K562 (cell line): ENCODE data around the gene WDR81. TPM values are rescaled to one million over a fixed set of nuclear protein-coding genes. Genes with fewer than 3 reads are reported as not detected.
"Not testable (repeated sequence)": the region's sequence is repeated elsewhere in the genome, so short reads cannot be mapped to it uniquely, and the experiment has no call there.

Source experiments
- ATAC-seq: fragments of 200-7000 bp; cut with Tn5 transposase; 3 replicates; pipeline ENCODE4 v1.9.1; 2020; ENCODE audit warnings: moderate library complexity
- BruUV-seq: library from RNA; stranded (reverse); fragments of 400-500 nt; replicated peaks from 2 replicates; lab custom pipeline; 2021; lab: Mats Ljungman, UMichigan
- CTCF ChIA-PET: fragments of 300-600 bp; formaldehyde crosslinking; extraction: SDS; loops from one replicate; lab custom pipeline; 2021; ENCODE audit warnings: low intra/inter-chr PET ratio; lab: Yijun Ruan, JAX
- POLR2A ChIA-PET: fragments of 300-600, 350-650 bp; sonication (Branson Sonifier 250); formaldehyde crosslinking; extraction: SDS; loops from one replicate; lab custom pipeline; 2021; ENCODE audit warnings: antibody characterized with exemption, inconsistent platforms; lab: Yijun Ruan, JAX
- DNase-seq, 4 experiments: peaks; one replicate each; pipeline versions ENCODE4 v3.0.0 to v3.0.0-alpha.2; 2011 to 2018; ENCODE audit warnings: low spot score in 3 of 4, mixed read lengths in 3 of 4; ENCODE audit errors: extremely low read depth in 1 of 4
- FAIRE-seq: peaks from 2 replicates; lab custom pipeline; 2011; peaks lifted over from hg19 to GRCh38; lab: Jason Lieb, UNC
- H2AFZ ChIP-seq: 2 replicates; pipeline ENCODE4 v1.6.0; 2011; ENCODE audit warnings: low read depth, low read length, control low read depth, inconsistent platforms
- H3K27ac ChIP-seq: fragments of 200-600 bp; 3 replicates; pipeline ENCODE4 v1.8.0; 2011; ENCODE audit warnings: low read depth, mild to moderate bottlenecking, control low read depth, inconsistent platforms, low read length, moderate library complexity, mixed read lengths; ENCODE audit errors: extremely low read depth
- H3K27me3 ChIP-seq, 2 experiments: fragments of 300-600 bp in 1 of 2; 2 replicates in 1 of 2; 3 replicates in 1 of 2; pipeline versions ENCODE4 v1.6.0 to v1.8.0; 2011; ENCODE audit warnings: inconsistent platforms in 2 of 2, low read length in 2 of 2, mild to moderate bottlenecking in 1 of 2, mixed read lengths in 1 of 2, moderate library complexity in 1 of 2; ENCODE audit not compliant: control insufficient read depth in 2 of 2, insufficient read depth in 2 of 2
- H3K36me3 ChIP-seq: fragments of 300-600 bp; 3 replicates; pipeline ENCODE4 v1.8.0; 2011; ENCODE audit warnings: mild to moderate bottlenecking, low read length, inconsistent platforms; ENCODE audit not compliant: control insufficient read depth, insufficient read depth
- H3K4me1 ChIP-seq, 2 experiments: fragments of 200-600 bp in 1 of 2; replicated peaks in 1 of 2; 2 replicates in 1 of 2; 3 replicates in 1 of 2; pipeline versions ENCODE4 v1.5.1 to v1.8.0; 2011; ENCODE audit warnings: inconsistent platforms in 2 of 2, low read length in 2 of 2, mild to moderate bottlenecking in 1 of 2, mixed read lengths in 1 of 2, moderate library complexity in 1 of 2; ENCODE audit not compliant: control insufficient read depth in 2 of 2, insufficient read depth in 2 of 2
- H3K4me2 ChIP-seq: 2 replicates; pipeline ENCODE4 v1.6.1; 2011; ENCODE audit warnings: low read length, control low read depth, inconsistent platforms, mixed read lengths; ENCODE audit not compliant: insufficient read depth
- H3K4me3 ChIP-seq: fragments of 200-600 bp; sonication (generic), shearing (Covaris generic); 2 replicates; pipeline ENCODE4 v1.5.1; 2016; ENCODE audit warnings: control low read depth, inconsistent platforms
- H3K79me2 ChIP-seq: fragments of 200-600 bp; 3 replicates; pipeline ENCODE4 v1.8.0; 2011; ENCODE audit warnings: low read length, inconsistent platforms; ENCODE audit not compliant: control insufficient read depth, insufficient read depth
- H3K9ac ChIP-seq, 2 experiments: 2 replicates each; pipeline versions ENCODE4 v1.6.0 to v1.6.1; 2011; ENCODE audit warnings: low read depth in 2 of 2, low read length in 2 of 2, control low read depth in 1 of 2, inconsistent platforms in 1 of 2, mild to moderate bottlenecking in 1 of 2, mixed read lengths in 1 of 2; ENCODE audit not compliant: insufficient read depth in 1 of 2
- H3K9me1 ChIP-seq: one replicate; pipeline ENCODE4 v1.6.0; 2011; ENCODE audit warnings: inconsistent platforms, mild to moderate bottlenecking, low read length, moderate library complexity; ENCODE audit not compliant: control insufficient read depth, insufficient read depth
- H3K9me3 ChIP-seq: replicated peaks from 2 replicates; pipeline ENCODE4 v1.5.1; 2011; ENCODE audit warnings: low read depth, low read length, inconsistent platforms; ENCODE audit not compliant: control insufficient read depth, insufficient read depth
- H4K20me1 ChIP-seq: replicated peaks from 2 replicates; pipeline ENCODE4 v1.6.1; 2011; ENCODE audit warnings: low read length, inconsistent platforms, mixed read lengths; ENCODE audit not compliant: control insufficient read depth, insufficient read depth
- TSHZ1 ChIP-seq: fragments of 250-450 bp; sonication (Bioruptor Pico); IDR thresholded peaks from 2 replicates; pipeline ENCODE4 v1.4.0; 2020; ENCODE audit warnings: mild to moderate bottlenecking, moderate library complexity
- WGBS: fragments of 100-300 bp; shearing (Covaris generic); methylation state at CpG from one replicate; pipeline ENCODE4 v1.1.6; 2016; ENCODE audit warnings: low coverage, mixed read lengths; ENCODE audit not compliant: insufficient coverage; ENCODE audit errors: missing lambda C conversion rate; 5-methylcytosine and 5-hydroxymethylcytosine counted together
- in situ Hi-C: fragments of 300-500 bp; cut with MboI; formaldehyde crosslinking; loops from 4 replicates; pipeline ENCODE4 v1.15.0; 2018; ENCODE audit warnings: inconsistent platforms, mixed read lengths
- intact Hi-C: fragments of 100-400 bp; cut with micrococcal nuclease; formaldehyde crosslinking; loops from 2 replicates; pipeline ENCODE4 v1.14.2; 2022
- polyA plus RNA-seq, 8 experiments: library from polyadenylated mRNA; depleted of rRNA in 4 of 8; stranded (reverse) in 5 of 8; unstranded in 3 of 8; fragments of >200 nt; fragmentation: Nextera tagmentation in 2 of 8; fragmentation: Illumina TruSeq in 1 of 8; extraction: Ambion mirVana in 2 of 8; extraction: Trizol in 1 of 8; gene quantifications; 2 replicates each; pipeline versions ENCODE4 v1.2.1 to v1.2.3, GENCODE V29; 2011 to 2014; ENCODE audit warnings: inconsistent platforms in 1 of 8, missing spikeins in 1 of 8
- total RNA-seq, 7 experiments: library from RNA; depleted of rRNA in 6 of 7; stranded (reverse); fragments of >200 nt in 6 of 7; fragmentation: Illumina TruSeq in 2 of 7; extraction: Trizol in 2 of 7; gene quantifications; 2 replicates each; pipeline versions ENCODE4 v1.2.1 to v1.2.3, GENCODE V29; 2011 to 2021; ENCODE audit warnings: low replicate concordance in 1 of 7

The WDR81 gene
- total and polyA plus RNA-seq, 9 of the 15 experiments (the other 6 are each of a cell fraction or from before 2014, with no cell fraction given), result 0.01 to 17.1 (median 3.3) TPM

GRCh38 chr17:1697681-1698080, 26.8 kb upstream of the WDR81 start (continued):
- no peak for TF ChIP-seq TSHZ1 (CRISPR knock-in tag)

- H3K27ac ChIP-seq, BruUV-seq, H3K36me3 ChIP-seq, H3K27me3 ChIP-seq, H4K20me1 ChIP-seq, CTCF ChIA-PET, DNase-seq, ATAC-seq, H3K9me1 ChIP-seq, H2AFZ ChIP-seq, intact Hi-C loops, H3K4me3 ChIP-seq, H3K4me1 ChIP-seq, H3K9me3 ChIP-seq, H3K79me2 ChIP-seq, FAIRE-seq, in situ Hi-C loops, H3K9ac ChIP-seq, H3K4me2 ChIP-seq: not testable (repeated sequence)
- POLR2A ChIA-PET, result interaction anchor here (1.5 kb wide), 2 partner anchors 13 to 17 kb away, joined by 4 to 7 read pairs; no protein-coding TSS in a partner anchor
- 30% methylated on average over 2 of the region's 5 CpGs for WGBS
Measured at GRCh38 chr17:1699891-1700290, 24.6 kb upstream of the WDR81 start.
